Muscle layer of colon (tissue), 2 donors: ENCODE measurements around the gene AMPD1.

ENCODE experiments used
- H3K27ac ChIP-seq: one replicate; pipeline ENCODE4 v1.7.0; 2013; ENCODE audit warnings: low read depth, mild to moderate bottlenecking, low read length, moderate library complexity
- H3K27me3 ChIP-seq, 2 donors: one replicate each; pipeline ENCODE4 v1.7.0; 2013; ENCODE audit warnings: low read length in 2 of 2, mild to moderate bottlenecking in 2 of 2; ENCODE audit not compliant: insufficient read depth in 2 of 2, control insufficient read depth in 1 of 2
- H3K36me3 ChIP-seq: one replicate; pipeline ENCODE4 v1.7.0; 2013; ENCODE audit warnings: mild to moderate bottlenecking, low read length; ENCODE audit not compliant: insufficient read depth
- H3K4me1 ChIP-seq: one replicate; pipeline ENCODE4 v1.7.0; 2013; ENCODE audit warnings: mild to moderate bottlenecking, low read length; ENCODE audit not compliant: insufficient read depth
- H3K4me3 ChIP-seq, 2 donors: one replicate each; pipeline ENCODE4 v1.7.0; 2013; ENCODE audit warnings: low read length in 2 of 2, low read depth in 1 of 2, mild to moderate bottlenecking in 1 of 2, moderate library complexity in 1 of 2
- H3K9ac ChIP-seq: one replicate; pipeline ENCODE4 v1.7.0; 2013; ENCODE audit warnings: low read length
- H3K9me3 ChIP-seq: one replicate; pipeline ENCODE4 v1.7.0; 2013; ENCODE audit warnings: mild to moderate bottlenecking, low read length
- donor health status: abdominal sarcoma.
- donor health status: Adenocarcinoma of cecum.

Gene AMPD1

GRCh38 chr1:114719424-114719787 is 24.1 kb upstream of the AMPD1 start:
- peaks cover 63% of the 10 kb centered on the region for H3K36me3 ChIP-seq

GRCh38 chr1:114718661-114719423 is 23.5 kb upstream of the AMPD1 start:
- Histone ChIP-seq H3K27ac (no peak overlapping the region), H3K36me3 (peaks cover 60% of the 10 kb centered on the region)

More at GRCh38 chr1:114719424-114719787, 24.1 kb upstream of the AMPD1 start:
- Histone ChIP-seq H3K4me1 (peaks cover 18% of the 10 kb centered on the region), H3K9ac (no peak overlapping the region), H3K9me3 (no peaks in the 10 kb centered on the region), H3K27ac (no peak overlapping the region), H3K27me3 (no peaks in the 10 kb centered on the region), H3K4me3 (no peak overlapping the region)

GRCh38 chr1:114716304-114717170 is 21.2 kb upstream of the AMPD1 start, which contains the start of gene NRAS:
NRAS (minus strand) TSS chr1:114716771; CDS start chr1:114716160, 611 bp downstream.
- Histone ChIP-seq H3K27ac (peak within 1 kb of the TSS; percentile 93), H3K9ac (peak within 1 kb of the TSS; percentile 99), H3K9me3 (no peaks in the 10 kb centered on the region), H3K27me3 (no peaks in the 10 kb centered on the region), H3K4me3 (peak within 1 kb of the TSS; percentile 93 to 99), H3K4me1 (peaks cover 12% of the 10 kb centered on the region), H3K36me3 (peaks cover 61% of the 10 kb centered on the region)

More at GRCh38 chr1:114718661-114719423, 23.5 kb upstream of the AMPD1 start:
- H3K9ac ChIP-seq: no peak overlapping the region
- no peaks in the 10 kb centered on the region for H3K9me3 ChIP-seq
- H3K4me3 ChIP-seq: no peak overlapping the region
- H3K27me3 ChIP-seq: no peaks in the 10 kb centered on the region
- H3K4me1 ChIP-seq: peaks cover 16% of the 10 kb centered on the region

- no peaks in the 10 kb centered on the region for H3K27me3 ChIP-seq
- peak overlapping the region; percentile 93 for H3K27ac ChIP-seq
- no peaks in the 10 kb centered on the region for H3K9me3 ChIP-seq
- peak overlapping the region; percentile 93 to 99 for H3K4me3 ChIP-seq
- peaks cover 60% of the 10 kb centered on the region for H3K36me3 ChIP-seq
- H3K4me1 ChIP-seq: peaks cover 12% of the 10 kb centered on the region
- H3K9ac ChIP-seq: peak overlapping the region; percentile 99
These were observed 20.6 kb upstream of the AMPD1 start for GRCh38 chr1:114715952-114716303.

GRCh38 chr1:114712977-114713376 is 17.6 kb upstream of the AMPD1 start:
- Histone ChIP-seq H3K9me3 (no peaks in the 10 kb centered on the region), H3K27me3 (no peaks in the 10 kb centered on the region), H3K4me1 (peaks cover 12% of the 10 kb centered on the region), H3K4me3 (no peak overlapping the region), H3K36me3 (peaks cover 49% of the 10 kb centered on the region), H3K9ac (no peak overlapping the region), H3K27ac (no peak overlapping the region)

- Histone ChIP-seq H3K4me1 (peaks cover 4% of the 10 kb centered on the region), H3K36me3 (peaks cover 61% of the 10 kb centered on the region), H3K9me3 (no peaks in the 10 kb centered on the region), H3K4me3 (no peak overlapping the region), H3K9ac (no peak overlapping the region), H3K27me3 (no peaks in the 10 kb centered on the region), H3K27ac (no peak overlapping the region)
These were observed 15.0 kb upstream of the AMPD1 start for GRCh38 chr1:114710360-114710759.

- no peak overlapping the region for H3K9ac ChIP-seq
- no peak overlapping the region for H3K27ac ChIP-seq
- no peaks in the 10 kb centered on the region for H3K27me3 ChIP-seq
- peaks cover 49% of the 10 kb centered on the region for H3K36me3 ChIP-seq
- H3K9me3 ChIP-seq: no peaks in the 10 kb centered on the region
- H3K4me1 ChIP-seq: no peaks in the 10 kb centered on the region
- H3K4me3 ChIP-seq: no peak overlapping the region
These were observed 12.3 kb upstream of the AMPD1 start for GRCh38 chr1:114707604-114708003.

GRCh38 chr1:114703242-114703641 is 7.9 kb upstream of the AMPD1 start:
- peaks cover 19% of the 10 kb centered on the region for H3K36me3 ChIP-seq
- no peaks in the 10 kb centered on the region for H3K9me3 ChIP-seq
- no peak overlapping the region for H3K27ac ChIP-seq
- H3K4me1 ChIP-seq: no peaks in the 10 kb centered on the region
- no peak overlapping the region for H3K4me3 ChIP-seq
- no peaks in the 10 kb centered on the region for H3K27me3 ChIP-seq
- H3K9ac ChIP-seq: no peak overlapping the region

GRCh38 chr1:114702737-114703136 is 7.4 kb upstream of the AMPD1 start:
- Histone ChIP-seq H3K27me3 (no peaks in the 10 kb centered on the region), H3K4me3 (no peak overlapping the region), H3K9ac (no peak overlapping the region), H3K9me3 (no peaks in the 10 kb centered on the region), H3K27ac (no peak overlapping the region), H3K36me3 (peaks cover 16% of the 10 kb centered on the region), H3K4me1 (no peaks in the 10 kb centered on the region)

- H3K9me3 ChIP-seq: no peaks in the 10 kb centered on the region
- no peaks in the 10 kb centered on the region for H3K27me3 ChIP-seq
- H3K4me3 ChIP-seq: no peak overlapping the region
- H3K9ac ChIP-seq: no peak overlapping the region
- H3K4me1 ChIP-seq: no peaks in the 10 kb centered on the region
- H3K36me3 ChIP-seq: peaks cover 8% of the 10 kb centered on the region
- H3K27ac ChIP-seq: no peak overlapping the region
These were observed 6.6 kb upstream of the AMPD1 start for GRCh38 chr1:114701931-114702330.

- Histone ChIP-seq H3K36me3 (no peaks in the 10 kb centered on the region), H3K27me3 (no peaks in the 10 kb centered on the region), H3K9me3 (no peaks in the 10 kb centered on the region), H3K4me1 (no peaks in the 10 kb centered on the region), H3K4me3 (no peak overlapping the region), H3K27ac (no peak overlapping the region), H3K9ac (no peak overlapping the region)
These were observed 4.8 kb upstream of the AMPD1 start for GRCh38 chr1:114700036-114700600.
